Measurements from ENCODE around the gene SH3BP1.

GRCh38 chr22:37640591-37641560, 1.4 kb downstream of the SH3BP1 start:
- TF ChIP-seq ATF3 (IDR thresholded peaks at IDR 0.05; ENCODE audit: insufficient read depth, low read depth, low read length) (no peak), CTCF (IDR thresholded peaks at IDR 0.05; ENCODE audit: control extremely low read depth in 1 of 3, insufficient read depth in 1 of 3, low read depth in 1 of 3, low read length in 3 of 3) (no peak), POLR2A (IDR thresholded peaks at IDR 0.05; ENCODE audit: control extremely low read depth in 1 of 2, low read depth in 2 of 2, low read length in 2 of 2) (no peak), EZH2 (IDR thresholded peaks at IDR 0.05; ENCODE audit: low read depth, low read length, severe bottlenecking) (no peak), EP300 (IDR thresholded peaks at IDR 0.05; ENCODE audit: borderline replicate concordance in 1 of 2, low read depth in 2 of 2, low read length in 2 of 2) (no peak), CBX5 (IDR thresholded peaks at IDR 0.05; ENCODE audit: low read depth, low read length) (no peak), JUND (IDR thresholded peaks at IDR 0.05; ENCODE audit: low read length) (no peak), POU5F1 (IDR thresholded peaks at IDR 0.05; ENCODE audit: low read depth, low read length) (no peak), TAF7 (optimal IDR thresholded peaks at IDR 0.05; ENCODE audit: borderline replicate concordance, low read depth, low read length) (no peak), ATF2 (IDR thresholded peaks at IDR 0.05; ENCODE audit: low read length) (no peak)

Measured in H1 (cell line).